Measurements from ENCODE around the gene KIRREL3.

KIRREL3 gene

DNA sequence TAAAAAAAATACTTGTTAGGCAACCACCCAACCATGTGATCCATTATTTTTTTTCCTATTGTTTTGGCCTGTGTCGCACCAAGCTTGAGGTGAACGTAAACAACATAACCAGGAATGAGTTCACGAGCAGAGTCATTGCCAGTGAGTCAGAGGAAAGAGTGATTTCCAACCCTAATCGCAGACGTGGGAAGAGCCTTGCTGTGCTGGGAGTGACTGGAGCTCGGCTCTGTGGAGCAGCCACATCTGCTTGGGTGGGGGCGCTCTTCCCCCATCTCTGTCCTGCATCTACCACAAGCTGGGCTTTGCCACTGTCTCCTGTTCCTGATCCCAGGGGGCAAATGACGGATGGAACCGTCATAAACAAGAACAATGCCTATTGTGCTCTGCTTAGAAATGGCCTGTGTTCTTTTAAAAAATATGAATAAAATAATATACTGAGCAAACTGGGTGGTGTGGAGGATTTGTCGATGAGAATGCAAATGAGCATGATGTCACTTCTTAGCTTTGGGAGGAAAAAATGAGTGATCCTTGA, 210.0 kb downstream of the KIRREL3 start:
- DNase-seq (ENCODE audit: low read depth): peak; percentile 92

GRCh38 chr11:126782810-126783209, 217.8 kb downstream of the KIRREL3 start:
- DNase-seq (ENCODE audit: low read depth): no peak

GRCh38 chr11:126781942-126782341, 218.6 kb downstream of the KIRREL3 start:
- DNase-seq (ENCODE audit: low read depth): no peak

- no peak for DNase-seq (ENCODE audit: low read depth)
Measured at GRCh38 chr11:126776119-126776518, 224.5 kb downstream of the KIRREL3 start.

DNA sequence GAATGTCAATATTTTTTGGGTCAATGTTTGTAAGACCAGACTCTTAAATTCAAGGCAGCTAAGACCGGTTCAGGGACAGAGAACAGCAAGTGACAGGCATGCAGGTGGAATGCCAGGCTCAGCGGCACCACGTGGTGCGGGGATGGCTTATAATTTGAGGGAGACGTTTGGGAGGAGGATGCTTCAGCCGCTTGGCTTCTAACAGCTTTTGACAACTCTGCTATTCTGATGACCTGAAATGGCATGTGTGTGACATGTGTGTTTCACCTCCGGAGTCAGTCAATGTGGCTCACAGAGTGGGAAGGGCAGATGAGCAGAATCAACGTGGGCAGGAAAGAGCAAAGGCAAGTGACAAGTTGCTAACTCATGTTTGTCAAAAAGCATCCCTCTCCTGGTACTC, 228.3 kb downstream of the KIRREL3 start:
- DNase-seq (ENCODE audit: low read depth): no peak

GRCh38 chr11:126768702-126769101, 231.9 kb downstream of the KIRREL3 start:
- DNase-seq (ENCODE audit: low read depth): no peak

DNA sequence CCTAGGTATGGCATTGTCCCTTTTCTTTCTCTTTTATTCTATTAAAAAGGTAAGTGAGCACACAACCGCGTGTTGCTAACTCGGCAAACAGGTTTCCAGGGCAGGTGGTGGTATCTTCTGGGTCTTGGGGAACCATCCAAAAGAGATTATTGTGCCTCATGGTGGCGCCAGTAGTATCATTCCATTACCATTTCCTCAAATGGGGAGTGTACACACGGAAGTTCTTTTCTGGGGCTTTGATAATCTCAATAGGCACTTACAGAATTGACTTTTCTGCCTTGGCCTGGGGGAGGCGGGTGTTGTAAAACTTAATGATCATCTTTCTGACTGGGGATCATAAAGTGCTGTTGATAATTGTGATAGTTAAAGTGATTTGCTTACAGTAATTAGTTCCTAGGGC, 234.1 kb downstream of the KIRREL3 start:
- DNase-seq (ENCODE audit: low read depth): no peak

- DNase-seq (ENCODE audit: low read depth): no peak
Measured at GRCh38 chr11:126765196-126765595, 235.4 kb downstream of the KIRREL3 start.

DNA sequence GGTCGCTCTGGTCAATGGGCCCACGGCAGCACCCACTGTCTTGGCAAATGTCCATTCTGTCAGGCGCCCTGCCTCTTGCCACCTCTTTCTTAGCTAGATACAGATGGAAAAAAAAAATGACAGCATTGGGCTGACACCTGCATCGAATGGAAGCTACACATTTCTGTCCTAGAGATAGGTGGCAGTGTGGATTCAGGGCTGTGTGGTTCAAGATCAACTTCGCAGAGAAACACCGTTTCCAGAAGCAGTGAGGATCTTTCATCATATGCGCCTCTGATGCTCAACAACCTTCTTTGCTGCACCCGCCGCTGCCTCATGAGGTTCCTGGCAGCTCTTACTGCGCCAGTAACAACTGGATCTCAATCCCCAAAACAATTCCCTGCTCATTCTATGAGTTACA, 236.3 kb downstream of the KIRREL3 start:
- DNase-seq (ENCODE audit: low read depth): no peak

DNA sequence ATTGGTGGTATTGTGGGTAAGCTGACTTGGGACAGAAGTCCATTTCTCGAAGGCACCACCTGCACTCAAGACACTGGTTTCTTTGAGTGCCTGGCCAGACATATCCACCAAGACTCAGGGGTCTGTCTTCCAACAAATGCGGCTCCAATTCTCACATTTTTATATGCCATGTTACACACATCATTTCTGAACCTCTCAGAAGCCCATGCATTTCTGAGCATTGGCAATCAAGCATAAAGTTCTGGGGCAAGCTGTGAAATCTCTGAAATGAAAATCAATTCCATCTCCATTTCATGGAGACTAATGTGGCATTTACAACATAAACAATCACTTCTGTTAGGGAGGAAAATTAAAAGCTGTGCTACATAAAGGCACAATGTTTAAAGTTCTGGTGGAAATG, 243.7 kb downstream of the KIRREL3 start:
- DNase-seq (ENCODE audit: low read depth): no peak

DNA sequence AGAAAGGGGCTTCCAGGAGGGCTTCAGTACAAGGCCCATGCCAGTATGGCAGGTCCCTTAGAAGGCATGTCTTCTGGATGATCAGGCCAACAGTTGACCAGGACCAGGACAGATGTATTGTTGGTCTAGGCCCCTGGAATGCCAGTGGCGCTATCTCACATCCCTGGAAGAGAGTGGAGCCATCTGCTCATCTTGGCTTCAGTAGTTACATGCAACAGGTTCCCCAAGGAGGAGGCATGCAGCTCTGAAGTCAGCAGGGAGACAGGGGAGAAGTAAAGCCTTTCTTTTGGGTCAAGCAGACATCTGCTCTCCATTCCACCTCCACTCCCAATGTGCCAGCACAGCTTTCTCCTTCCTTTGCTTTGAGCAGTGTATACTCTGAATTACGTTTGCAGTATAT, 244.1 kb downstream of the KIRREL3 start:
- DNase-seq (ENCODE audit: low read depth): no peak

DNA sequence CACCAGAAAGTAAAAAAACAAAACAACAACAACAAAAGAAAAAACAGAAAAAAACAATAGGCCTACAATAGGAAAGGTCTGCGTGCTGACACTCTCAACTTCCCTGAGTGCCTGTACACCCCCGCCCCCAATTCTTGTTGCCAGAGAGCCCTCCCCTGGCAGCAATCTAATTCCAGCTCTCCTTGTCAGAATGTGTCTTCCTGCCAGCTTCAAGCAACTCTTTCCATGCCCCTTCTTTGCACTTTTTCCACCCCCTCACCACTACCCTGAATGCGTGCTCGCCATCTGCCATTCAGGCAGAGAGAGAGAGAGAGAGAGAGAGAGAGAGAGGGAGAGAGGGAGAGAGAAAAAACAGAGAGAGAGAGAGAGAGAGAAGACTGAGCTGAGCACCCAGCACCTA, 245.0 kb downstream of the KIRREL3 start:
- DNase-seq (ENCODE audit: low read depth): no peak

GRCh38 chr11:126754591-126755426, 245.8 kb downstream of the KIRREL3 start:
- no peak for DNase-seq (ENCODE audit: low read depth)

DNA sequence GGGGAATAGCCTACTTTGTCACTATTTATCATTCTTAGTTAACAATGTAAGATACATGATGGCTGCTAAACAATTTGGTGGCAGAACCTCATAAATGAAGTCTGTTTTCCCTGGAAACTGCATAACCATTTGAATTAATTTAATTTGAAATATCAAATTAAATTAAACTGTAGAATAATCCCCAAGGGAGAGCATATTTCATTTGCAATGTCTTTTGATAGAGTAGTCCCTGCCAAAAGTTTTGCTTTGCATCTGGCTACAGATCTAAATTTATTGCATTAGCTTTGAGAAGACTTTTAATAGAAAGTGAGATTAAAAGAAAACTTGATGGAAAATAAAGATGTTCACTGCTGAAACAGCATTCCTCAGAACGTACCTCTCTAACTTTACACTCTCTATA, 246.6 kb downstream of the KIRREL3 start:
- no peak for DNase-seq (ENCODE audit: low read depth)

- no peak for DNase-seq (ENCODE audit: low read depth)
Measured at GRCh38 chr11:126751242-126751641, 249.3 kb downstream of the KIRREL3 start.

DNA sequence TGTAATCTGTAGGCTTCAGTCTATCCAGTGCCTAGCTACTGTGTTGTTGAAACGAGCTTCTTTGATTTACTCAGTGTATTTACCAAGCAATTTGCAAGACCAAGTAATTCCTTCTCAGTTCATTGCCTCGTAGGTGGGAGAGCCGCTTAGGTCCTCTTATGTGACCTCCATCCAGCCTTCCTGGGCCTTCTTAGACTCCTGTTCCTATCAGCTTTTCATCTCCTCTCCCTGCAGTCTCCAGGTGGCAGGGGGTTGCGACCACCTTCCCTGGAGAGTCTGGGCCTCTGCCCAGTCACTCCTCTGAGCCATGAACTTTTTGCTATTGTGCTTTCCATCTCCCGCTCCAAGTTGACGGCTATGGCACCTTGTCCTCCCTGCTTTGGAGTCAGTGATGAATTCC, 251.8 kb downstream of the KIRREL3 start:
- DNase-seq (ENCODE audit: low read depth): no peak

- DNase-seq (ENCODE audit: low read depth): no peak
Measured at GRCh38 chr11:126748100-126748791, 252.3 kb downstream of the KIRREL3 start.

DNA sequence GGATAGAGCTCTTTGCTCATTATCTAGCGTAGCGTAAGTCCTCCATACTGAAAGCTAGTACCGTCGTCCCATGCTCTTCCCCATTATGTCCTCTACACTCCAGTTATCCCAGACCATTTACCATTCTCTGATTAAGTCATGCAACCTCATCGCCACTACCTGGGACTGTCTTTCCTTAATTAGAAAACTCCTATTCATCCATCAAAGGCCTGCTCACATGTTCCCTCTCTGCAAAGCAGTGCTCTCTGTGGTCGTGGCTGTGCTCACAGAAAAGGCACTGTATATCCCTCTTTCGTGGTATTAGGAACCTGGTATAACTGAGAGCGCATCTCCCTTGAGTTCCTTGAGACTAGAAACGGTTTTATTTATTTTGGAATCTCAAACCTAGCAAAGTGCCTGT, 253.3 kb downstream of the KIRREL3 start:
- DNase-seq (ENCODE audit: low read depth): no peak

DNA sequence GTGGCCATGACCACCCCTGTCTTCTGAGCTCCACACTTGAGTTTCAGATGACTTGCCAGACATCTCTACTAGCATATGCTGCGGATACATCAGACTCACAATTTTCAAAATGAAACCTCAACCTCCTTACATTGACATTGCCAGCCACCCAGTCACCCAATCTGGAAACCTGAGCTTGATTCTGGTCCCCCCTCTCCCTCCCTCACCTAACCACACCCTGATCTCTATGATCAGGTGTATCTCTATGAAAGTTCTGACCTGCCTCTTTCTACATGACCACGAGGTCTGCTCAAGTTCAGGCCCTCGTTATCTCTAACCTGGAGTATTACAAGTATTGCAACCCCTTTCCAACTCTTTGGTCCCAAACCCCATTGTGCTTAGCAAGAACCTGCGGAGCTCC, 254.1 kb downstream of the KIRREL3 start:
- no peak for DNase-seq (ENCODE audit: low read depth)

GRCh38 chr11:126744699-126745098, 255.9 kb downstream of the KIRREL3 start:
- DNase-seq (ENCODE audit: low read depth): no peak

DNA sequence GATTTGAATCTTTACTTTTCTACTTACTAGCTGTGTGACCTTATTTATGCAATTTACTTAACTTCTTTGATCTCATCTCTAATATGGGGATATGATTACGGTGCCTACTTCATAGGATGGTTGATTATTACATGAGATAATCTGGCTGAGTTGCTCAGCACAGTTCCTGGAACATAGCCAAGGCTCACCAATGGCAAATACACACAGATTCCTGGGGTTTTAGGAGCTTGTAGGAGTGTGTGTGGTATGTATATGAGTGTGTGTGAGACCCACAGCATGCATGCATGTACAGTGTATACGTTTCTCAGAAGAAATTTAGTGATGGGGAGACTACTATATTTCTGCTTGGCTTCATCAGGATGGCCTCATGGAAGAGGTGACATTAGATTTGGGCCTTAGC, 256.9 kb downstream of the KIRREL3 start:
- DNase-seq (ENCODE audit: low read depth): no peak

DNA sequence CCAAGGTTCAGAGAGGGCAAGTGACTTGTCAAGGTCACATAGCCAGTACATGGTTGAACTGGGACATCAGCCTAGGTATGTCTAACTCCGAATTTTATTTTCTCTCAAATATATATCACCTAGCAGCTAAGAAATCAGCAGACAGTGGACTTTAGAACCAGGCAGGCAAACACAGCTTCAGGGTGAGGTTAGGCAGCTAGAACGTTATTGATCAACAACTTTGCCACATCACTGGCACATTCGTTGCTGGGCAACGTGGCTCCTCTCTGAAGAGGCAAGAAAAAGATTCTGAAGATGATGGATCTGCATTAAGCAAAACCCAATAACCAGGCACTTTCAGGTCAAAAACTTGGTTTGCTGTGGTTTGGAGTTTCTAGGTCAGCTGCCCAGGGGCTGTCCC, 258.0 kb downstream of the KIRREL3 start:
- DNase-seq (ENCODE audit: low read depth): no peak

- no peak for DNase-seq (ENCODE audit: low read depth)
Measured at GRCh38 chr11:126740846-126741245, 259.7 kb downstream of the KIRREL3 start.
